ENCODE measurements around the gene CCDC127.

DNA sequence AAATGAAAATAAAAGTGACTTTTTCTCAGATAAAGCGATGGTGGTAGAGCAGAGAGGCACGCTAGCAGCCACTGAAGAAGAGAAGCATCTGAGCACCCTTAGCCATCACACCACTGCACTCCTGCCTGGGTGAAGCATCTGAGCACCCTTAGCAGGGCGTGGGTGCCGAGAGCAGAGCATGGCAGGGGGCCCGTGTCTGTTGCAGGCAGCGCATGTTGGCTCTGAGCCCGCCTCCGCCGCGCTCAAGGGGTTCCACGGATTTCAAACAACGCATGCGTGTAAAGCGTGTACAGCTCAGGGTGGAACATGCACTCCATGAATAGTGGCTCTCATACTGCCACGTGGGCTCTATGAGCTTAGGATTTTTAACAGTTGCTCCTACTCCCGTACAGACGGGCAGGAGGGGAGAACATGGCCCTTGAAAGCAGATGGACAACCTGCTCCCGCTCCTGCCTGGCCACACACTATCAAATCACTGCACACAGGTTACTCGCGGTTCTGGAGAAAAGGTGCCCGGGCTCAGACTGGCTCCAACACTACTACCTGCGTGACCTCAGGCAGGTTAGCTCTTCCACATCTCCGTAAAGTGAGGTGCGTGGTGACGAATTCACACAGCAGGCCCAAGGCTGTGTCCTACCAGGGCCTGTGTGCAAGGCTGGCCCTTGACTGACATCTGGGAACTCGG lies 14.6 kb downstream of the CCDC127 start:
- no peak for TF ChIP-seq PHF5A (CRISPR knock-in tag; IDR thresholded peaks at IDR 0.05; ENCODE audit: low read depth, unreplicated experiment)
- TF ChIP-seq ZNF263 (CRISPR knock-in tag; IDR thresholded peaks at IDR 0.05), result no peak
- no peak for TF ChIP-seq ZFY (CRISPR knock-in tag; IDR thresholded peaks at IDR 0.05)
- TF ChIP-seq EZH2 (conservative IDR thresholded peaks at IDR 0.05; ENCODE audit: low read depth, low read length), result no peak
- no peak for TF ChIP-seq POLR2A (IDR thresholded peaks at IDR 0.05; ENCODE audit: insufficient read depth in 1 of 2, low read depth in 2 of 2, low read length in 2 of 2)
- no peak for TF ChIP-seq RXRA (CRISPR knock-in tag; IDR thresholded peaks at IDR 0.05)
- TF ChIP-seq HMG20A (CRISPR knock-in tag; IDR thresholded peaks at IDR 0.05; ENCODE audit: borderline replicate concordance), result no peak
- TF ChIP-seq, protein P1, sequence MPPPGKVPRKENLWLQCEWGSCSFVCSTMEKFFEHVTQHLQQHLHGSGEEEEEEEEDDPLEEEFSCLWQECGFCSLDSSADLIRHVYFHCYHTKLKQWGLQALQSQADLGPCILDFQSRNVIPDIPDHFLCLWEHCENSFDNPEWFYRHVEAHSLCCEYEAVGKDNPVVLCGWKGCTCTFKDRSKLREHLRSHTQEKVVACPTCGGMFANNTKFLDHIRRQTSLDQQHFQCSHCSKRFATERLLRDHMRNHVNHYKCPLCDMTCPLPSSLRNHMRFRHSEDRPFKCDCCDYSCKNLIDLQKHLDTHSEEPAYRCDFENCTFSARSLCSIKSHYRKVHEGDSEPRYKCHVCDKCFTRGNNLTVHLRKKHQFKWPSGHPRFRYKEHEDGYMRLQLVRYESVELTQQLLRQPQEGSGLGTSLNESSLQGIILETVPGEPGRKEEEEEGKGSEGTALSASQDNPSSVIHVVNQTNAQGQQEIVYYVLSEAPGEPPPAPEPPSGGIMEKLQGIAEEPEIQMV (CRISPR knock-in tag; IDR thresholded peaks at IDR 0.05; ENCODE audit: low read depth), result no peak
- TF ChIP-seq CHD4 (IDR thresholded peaks at IDR 0.05; ENCODE audit: borderline replicate concordance, low read length), result no peak
- no peak for TF ChIP-seq SUZ12 (IDR thresholded peaks at IDR 0.05; ENCODE audit: low read depth, low read length)
- TF ChIP-seq ZNF331 (CRISPR knock-in tag; IDR thresholded peaks at IDR 0.05), result no peak

Measured in HepG2 (cell line).